ENCODE data around the gene MTRFR. TPM values are rescaled to one million over a fixed set of nuclear protein-coding genes. Genes with fewer than 3 reads are reported as not detected.

Gene MTRFR
- total RNA-seq, 1 experiment from 2014 or later, result 21.0 TPM

- DNase-seq, result no peak
- CTCF ChIA-PET, result no interaction called here
- no peak overlapping the region for H3K4me3 ChIP-seq (ENCODE audit: low read depth, low read length)
- no peaks in the 10 kb centered on the region for H3K27me3 Mint-ChIP-seq (ENCODE audit: insufficient read depth, unreplicated experiment)
- no peaks in the 10 kb centered on the region for H3K9me3 Mint-ChIP-seq (ENCODE audit: unreplicated experiment)
- peaks cover 1% of the 10 kb centered on the region; the same call in 1 of the 2 replicates for H3K36me3 ChIP-seq (ENCODE audit: control insufficient read depth, insufficient read depth, low read length)
- no peak for TF ChIP-seq CTCF (IDR thresholded peaks at IDR 0.05; ENCODE audit: insufficient read depth in 1 of 2, low read depth in 1 of 2, low read length in 1 of 2, severe bottlenecking in 1 of 2, unreplicated experiment in 1 of 2)
- H3K4me1 ChIP-seq, result 0 out of 2 replicates have a peak, but pooled peaks cover 5% of the 10 kb centered on the region
- H3K27me3 ChIP-seq (replicated peaks; ENCODE audit: control insufficient read depth, insufficient read depth, low read length), result no peaks in the 10 kb centered on the region
- BruUV-seq (replicated peaks), result no TSS peak
- no peak overlapping the region for H3K27ac Mint-ChIP-seq (ENCODE audit: unreplicated experiment)
- intact Hi-C loops (cut with micrococcal nuclease; ENCODE audit: unreplicated experiment), result no loop called here
- peaks cover 51% of the 10 kb centered on the region for H3K36me3 Mint-ChIP-seq (ENCODE audit: insufficient read depth, unreplicated experiment)
- no peaks in the 10 kb centered on the region for H3K9me3 ChIP-seq
- H3K4me1 Mint-ChIP-seq (ENCODE audit: low read depth, unreplicated experiment), result no peaks in the 10 kb centered on the region
- POLR2A ChIA-PET, result no interaction called here
- no peak overlapping the region for H3K4me3 Mint-ChIP-seq (ENCODE audit: unreplicated experiment)
These were observed 34.2 kb downstream of the MTRFR start for GRCh38 chr12:123267335-123267920.

- H3K9me3 ChIP-seq, result no peaks in the 10 kb centered on the region
- peaks cover 1% of the 10 kb centered on the region; the same call in 1 of the 2 replicates for H3K36me3 ChIP-seq (ENCODE audit: control insufficient read depth, insufficient read depth, low read length)
- BruUV-seq (replicated peaks), result no TSS peak
- no peak overlapping the region for H3K4me3 Mint-ChIP-seq (ENCODE audit: unreplicated experiment)
- peaks cover 43% of the 10 kb centered on the region for H3K36me3 Mint-ChIP-seq (ENCODE audit: insufficient read depth, unreplicated experiment)
- CTCF ChIA-PET, result no interaction called here
- TF ChIP-seq CTCF (IDR thresholded peaks at IDR 0.05; ENCODE audit: insufficient read depth in 1 of 2, low read depth in 1 of 2, low read length in 1 of 2, severe bottlenecking in 1 of 2, unreplicated experiment in 1 of 2), result no peak
- POLR2A ChIA-PET, result no interaction called here
- H3K27me3 ChIP-seq (replicated peaks; ENCODE audit: control insufficient read depth, insufficient read depth, low read length), result no peaks in the 10 kb centered on the region
- no peak for DNase-seq
- H3K4me1 ChIP-seq, result 0 out of 2 replicates have a peak, but pooled peaks cover 5% of the 10 kb centered on the region
- H3K4me3 ChIP-seq (ENCODE audit: low read depth, low read length), result no peak overlapping the region
- H3K27me3 Mint-ChIP-seq (ENCODE audit: insufficient read depth, unreplicated experiment), result no peaks in the 10 kb centered on the region
- no peak overlapping the region for H3K27ac Mint-ChIP-seq (ENCODE audit: unreplicated experiment)
- H3K9me3 Mint-ChIP-seq (ENCODE audit: unreplicated experiment), result no peaks in the 10 kb centered on the region
- intact Hi-C loops (cut with micrococcal nuclease; ENCODE audit: unreplicated experiment), result no loop called here
- H3K4me1 Mint-ChIP-seq (ENCODE audit: low read depth, unreplicated experiment), result no peaks in the 10 kb centered on the region
These were observed 35.0 kb downstream of the MTRFR start for GRCh38 chr12:123267991-123268843.

- Histone ChIP-seq H3K9me3 (no peaks in the 10 kb centered on the region), H3K4me1 (0 out of 2 replicates have a peak, but pooled peaks cover 5% of the 10 kb centered on the region), H3K27me3 (replicated peaks; ENCODE audit: control insufficient read depth, insufficient read depth, low read length) (no peaks in the 10 kb centered on the region), H3K4me3 (ENCODE audit: low read depth, low read length) (no peak overlapping the region), H3K36me3 (ENCODE audit: control insufficient read depth, insufficient read depth, low read length) (peaks cover 1% of the 10 kb centered on the region; the same call in 1 of the 2 replicates)
- no peak for DNase-seq
- Mint-ChIP-seq H3K9me3 (ENCODE audit: unreplicated experiment) (no peaks in the 10 kb centered on the region), H3K36me3 (ENCODE audit: insufficient read depth, unreplicated experiment) (peaks cover 37% of the 10 kb centered on the region), H3K27me3 (ENCODE audit: insufficient read depth, unreplicated experiment) (no peaks in the 10 kb centered on the region), H3K27ac (ENCODE audit: unreplicated experiment) (no peak overlapping the region), H3K4me3 (ENCODE audit: unreplicated experiment) (peak overlapping the region; percentile 77), H3K4me1 (ENCODE audit: low read depth, unreplicated experiment) (no peaks in the 10 kb centered on the region)
- intact Hi-C loops (cut with micrococcal nuclease; ENCODE audit: unreplicated experiment), result no loop called here
- no TSS peak for BruUV-seq (replicated peaks)
- ChIA-PET CTCF (no interaction called here), POLR2A (no interaction called here)
- TF ChIP-seq CTCF (IDR thresholded peaks at IDR 0.05; ENCODE audit: insufficient read depth in 1 of 2, low read depth in 1 of 2, low read length in 1 of 2, severe bottlenecking in 1 of 2, unreplicated experiment in 1 of 2), result no peak
These were observed 35.6 kb downstream of the MTRFR start for GRCh38 chr12:123268850-123269249.
